GM21515 (cell line): Measurements from ENCODE around the gene PRPF38A.
A peak's percentile ranks its signal among the peaks of the same experiment; 100 is the strongest.
"Not testable (repeated sequence)": the region's sequence is repeated elsewhere in the genome, so short reads cannot be mapped to it uniquely, and the experiment has no call there.

Experiments
- ATAC-seq: cut with Tn5 transposase; IDR thresholded peaks from one replicate; pipeline ENCODE4 v1.9.1; 2021; ENCODE audit not compliant: unreplicated experiment

Gene PRPF38A, protein sequence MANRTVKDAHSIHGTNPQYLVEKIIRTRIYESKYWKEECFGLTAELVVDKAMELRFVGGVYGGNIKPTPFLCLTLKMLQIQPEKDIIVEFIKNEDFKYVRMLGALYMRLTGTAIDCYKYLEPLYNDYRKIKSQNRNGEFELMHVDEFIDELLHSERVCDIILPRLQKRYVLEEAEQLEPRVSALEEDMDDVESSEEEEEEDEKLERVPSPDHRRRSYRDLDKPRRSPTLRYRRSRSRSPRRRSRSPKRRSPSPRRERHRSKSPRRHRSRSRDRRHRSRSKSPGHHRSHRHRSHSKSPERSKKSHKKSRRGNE

DNA sequence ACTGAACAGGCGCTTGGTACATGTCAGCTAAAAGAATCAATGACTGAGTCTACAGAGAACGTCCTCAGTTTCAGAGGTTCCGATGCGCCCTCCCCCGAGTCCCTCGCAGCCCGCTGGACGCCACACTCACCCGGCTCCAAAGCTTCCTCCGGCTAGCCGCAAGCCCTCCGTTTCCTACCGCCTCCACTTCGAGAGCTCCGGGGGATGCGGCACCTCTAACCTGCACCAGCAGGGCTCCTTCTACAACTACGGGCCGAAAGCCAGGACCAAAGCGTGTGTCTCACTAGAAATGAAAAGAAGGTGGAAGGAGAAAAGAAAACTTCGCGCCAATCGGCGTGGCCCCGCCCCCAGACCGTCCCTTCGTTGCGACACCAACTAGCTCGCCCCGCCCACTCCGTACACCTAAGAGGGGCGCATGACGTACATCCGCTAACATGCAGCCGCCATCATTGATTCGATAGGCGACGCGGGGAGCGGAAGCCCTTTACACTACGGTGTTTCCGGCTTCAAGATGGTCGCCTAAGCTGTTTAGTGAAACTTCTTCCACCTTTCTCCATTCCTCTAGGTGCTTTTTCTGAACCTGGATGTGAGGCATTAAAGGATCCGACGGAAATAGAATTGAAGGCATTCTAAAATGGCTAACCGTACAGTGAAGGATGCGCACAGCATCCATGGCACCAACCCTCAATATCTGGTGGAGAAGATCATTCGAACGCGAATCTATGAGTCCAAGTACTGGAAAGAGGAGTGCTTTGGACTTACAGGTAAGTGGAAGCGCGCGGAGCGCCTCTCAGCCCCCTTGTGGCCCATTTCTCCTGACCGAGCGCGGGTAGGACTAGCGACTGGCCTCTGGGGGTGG lies at the start of gene PRPF38A, which contains the start of gene ORC1:
Gene PRPF38A (plus strand): TSS at position 487 of the 859 bp plus-strand sequence. CDS start 148 bp downstream, at position 635.
Gene ORC1 (minus strand): TSS at position 308 of the 859 bp plus-strand sequence. CDS start 2,200 bp downstream, outside the sequence.
- ATAC-seq = peak; percentile 93

- no peak for ATAC-seq
Observed at GRCh38 chr1:52355436-52355835, 49.0 kb upstream of the PRPF38A start.

DNA sequence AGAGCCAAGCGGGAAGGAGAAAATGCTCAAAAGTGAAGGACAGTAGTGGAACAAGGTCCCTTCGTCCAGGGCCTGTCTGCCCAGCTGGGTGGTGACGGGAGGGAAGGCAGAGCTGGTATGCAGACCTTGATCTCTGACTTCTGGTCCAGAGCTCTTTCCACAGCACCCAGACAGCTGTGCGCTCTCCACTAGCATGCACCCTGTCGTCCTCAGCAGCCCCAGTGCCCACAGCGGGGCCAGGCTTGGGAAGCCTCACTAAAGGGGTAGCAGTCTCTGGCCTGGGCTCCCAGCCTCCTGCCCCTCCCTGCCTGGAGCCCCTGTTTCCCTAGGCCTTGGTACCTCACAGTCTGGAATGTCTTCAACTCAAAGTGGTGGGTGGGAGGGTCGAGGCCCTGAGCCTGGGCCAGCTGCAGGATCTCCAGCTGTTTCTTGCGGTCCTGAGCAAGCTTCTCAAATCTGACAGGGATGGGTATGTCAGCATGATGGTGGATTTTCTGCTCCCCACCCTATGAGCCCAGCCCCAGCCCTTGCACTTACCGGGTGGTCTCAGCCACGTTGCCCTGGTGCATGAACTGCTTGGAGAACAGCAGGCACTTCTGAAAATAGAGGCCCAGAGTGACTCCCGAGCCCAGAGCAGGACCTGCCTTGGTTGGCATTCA lies 48.4 kb upstream of the PRPF38A start:
- no peak for ATAC-seq

DNA sequence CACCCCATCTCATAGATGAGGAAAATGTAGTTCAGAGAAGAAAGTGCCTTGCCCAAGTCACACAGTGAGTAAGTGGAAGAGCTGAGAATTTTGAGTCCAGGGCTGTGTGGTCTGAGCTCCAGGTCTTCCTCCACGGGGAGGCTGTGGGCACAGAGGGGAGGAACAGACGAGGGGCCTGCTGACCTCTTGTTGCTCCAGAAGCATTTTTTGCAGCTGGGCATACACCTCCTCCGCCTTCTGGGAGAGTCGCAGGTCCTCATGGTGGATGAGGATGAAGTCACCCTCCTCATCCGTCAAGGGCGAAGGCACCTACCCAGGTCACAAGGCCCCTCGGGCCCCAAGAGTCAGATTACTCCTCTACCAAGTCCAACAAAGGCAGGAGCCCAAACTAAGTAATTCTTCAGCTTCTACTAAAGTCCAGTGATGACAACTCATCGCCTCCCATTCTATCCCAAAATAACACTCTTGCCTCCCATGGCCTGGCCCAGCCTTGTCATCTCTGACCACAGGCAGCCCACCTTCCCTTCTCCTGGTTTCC lies 47.5 kb upstream of the PRPF38A start:
- ATAC-seq = no peak

DNA sequence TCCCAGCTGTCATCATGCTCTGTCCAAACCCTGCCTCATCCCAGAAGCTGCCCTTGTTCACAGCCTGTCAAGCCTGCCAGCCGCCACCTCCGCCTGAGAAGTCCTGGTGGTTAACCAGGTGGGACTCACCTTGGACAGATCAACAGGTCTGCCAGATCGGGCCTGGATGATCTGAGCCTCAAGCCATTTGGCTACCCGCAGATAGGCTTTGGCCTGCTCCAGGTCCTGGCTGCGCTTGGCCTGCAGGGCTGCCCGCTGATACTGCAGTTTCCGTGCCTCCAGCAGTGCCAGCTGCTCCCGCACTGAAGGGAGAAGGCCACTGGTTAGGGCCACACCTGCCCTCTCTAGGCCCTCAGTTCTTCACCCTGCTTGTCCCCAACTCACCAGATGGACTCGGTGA lies 47.0 kb upstream of the PRPF38A start:
- ATAC-seq = no peak

DNA sequence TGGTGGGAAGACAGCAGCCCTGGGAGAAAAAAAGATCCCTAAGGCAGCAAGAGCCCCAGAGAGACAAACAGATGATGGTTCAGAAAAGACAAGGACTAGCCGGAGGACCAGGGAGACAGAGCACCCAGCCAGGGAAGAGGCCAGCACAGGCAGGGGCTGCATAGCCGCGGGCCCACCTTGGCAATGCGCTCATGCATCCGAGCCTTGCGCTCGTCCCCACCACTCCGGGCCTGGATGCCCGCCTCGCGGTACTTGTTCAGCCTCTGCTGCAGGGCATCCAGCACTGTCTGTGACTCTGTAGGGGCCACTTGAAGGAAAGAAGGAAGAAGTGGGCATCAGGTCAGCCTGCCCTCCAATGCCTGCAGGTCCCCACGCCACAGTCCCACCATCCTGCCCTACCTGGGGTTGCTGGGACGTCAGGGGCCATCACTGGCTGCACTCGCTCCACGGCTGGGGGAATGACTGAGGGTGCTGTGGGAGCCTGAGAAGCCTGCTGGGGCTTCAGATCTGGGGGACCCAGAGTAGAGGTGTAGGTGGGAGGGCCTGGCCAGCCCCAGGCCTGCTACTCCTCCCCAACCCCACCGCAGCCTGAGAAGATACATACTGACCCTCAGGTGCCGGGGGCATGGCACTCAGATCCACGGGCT lies 45.4 kb upstream of the PRPF38A start:
- no peak for ATAC-seq

- no peak for ATAC-seq
Observed at GRCh38 chr1:52359676-52360594, 44.5 kb upstream of the PRPF38A start.

GRCh38 chr1:52360595-52360968 lies 43.8 kb upstream of the PRPF38A start:
- ATAC-seq = no peak

- no peak for ATAC-seq
Observed at GRCh38 chr1:52364235-52364839, 40.1 kb upstream of the PRPF38A start.

- peak; percentile 0 for ATAC-seq
Observed at GRCh38 chr1:52365071-52365745, 39.2 kb upstream of the PRPF38A start.

GRCh38 chr1:52365746-52366516 lies 38.5 kb upstream of the PRPF38A start, which contains the start of gene CC2D1B:
TSS of gene CC2D1B (minus strand) at chr1:52366205. CDS start at chr1:52364620, 1,585 bp downstream.
- ATAC-seq = peak; percentile 90

GRCh38 chr1:52366517-52366827 lies 37.9 kb upstream of the PRPF38A start:
- no peak for ATAC-seq

- no peak for ATAC-seq
Observed at GRCh38 chr1:52367272-52367671, 37.1 kb upstream of the PRPF38A start.

- ATAC-seq = no peak
Observed at GRCh38 chr1:52368383-52369172, 35.8 kb upstream of the PRPF38A start.

DNA sequence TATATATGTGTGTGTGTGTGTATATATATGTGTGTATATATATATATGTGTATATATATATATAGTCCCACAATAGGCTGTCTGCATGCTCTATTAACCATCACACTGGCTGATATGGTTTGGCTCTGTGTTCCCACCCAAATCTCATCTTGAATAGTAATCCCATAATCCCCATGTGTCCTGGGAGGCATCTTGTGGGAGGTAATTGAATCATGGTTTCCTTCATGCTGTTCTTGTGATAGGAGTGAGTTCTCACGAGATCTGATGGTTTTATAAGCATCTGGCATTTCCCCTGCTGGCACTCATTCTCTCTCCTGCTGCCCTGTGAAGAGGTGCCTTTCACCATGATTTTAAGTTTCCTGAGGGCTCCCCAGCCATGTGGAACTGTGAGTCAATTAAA lies 34.6 kb upstream of the PRPF38A start:
- ATAC-seq = not testable (repeated sequence)

GRCh38 chr1:52385376-52385775 lies 19.0 kb upstream of the PRPF38A start:
- no peak for ATAC-seq

DNA sequence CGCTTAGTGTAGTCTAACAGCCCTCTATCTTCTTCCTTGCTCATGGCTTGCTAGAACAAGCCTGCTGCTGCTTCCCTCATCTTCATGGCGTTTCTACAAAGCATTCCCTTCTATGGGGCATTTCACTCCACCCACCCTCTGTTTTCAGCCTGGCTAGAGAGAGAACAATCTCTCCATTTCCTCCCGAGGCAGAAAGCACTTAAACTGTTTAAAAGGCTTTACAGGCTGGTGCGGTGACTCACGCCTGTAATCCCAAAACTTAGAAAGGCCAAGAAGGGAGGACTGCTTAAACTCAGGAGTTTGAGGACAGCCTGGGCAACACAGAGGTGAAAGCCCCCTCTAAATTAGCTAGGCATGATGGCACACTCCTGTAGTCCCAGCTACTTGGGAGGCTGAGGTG lies 17.9 kb upstream of the PRPF38A start:
- ATAC-seq = no peak
